Neural crest cell (in vitro differentiated cells): ENCODE results near the gene GRK5. TPM values are rescaled to one million over a fixed set of nuclear protein-coding genes. Genes with fewer than 3 reads are reported as not detected.

Experiments used
- DNase-seq: peaks from one replicate; pipeline ENCODE4 v3.0.0; 2021; ENCODE audit warnings: low read depth, mixed read lengths, low spot score
- H3K27ac Mint-ChIP-seq: one replicate; pipeline ENCODE4 v1.8.0; 2021; ENCODE audit warnings: mild to moderate bottlenecking, mixed read lengths; ENCODE audit not compliant: unreplicated experiment
- H3K27me3 Mint-ChIP-seq: 2 replicates; pipeline ENCODE4 v1.8.0; 2021; ENCODE audit warnings: low read depth, mild to moderate bottlenecking, mixed read lengths
- H3K36me3 Mint-ChIP-seq: 2 replicates; pipeline ENCODE4 v1.8.0; 2021; ENCODE audit warnings: low read depth, mild to moderate bottlenecking, mixed read lengths
- H3K4me1 Mint-ChIP-seq: 2 replicates; pipeline ENCODE4 v1.8.0; 2021; ENCODE audit warnings: mixed read lengths
- H3K4me3 Mint-ChIP-seq: one replicate; pipeline ENCODE4 v1.8.0; 2021; ENCODE audit warnings: mild to moderate bottlenecking, mixed read lengths
- H3K9me3 Mint-ChIP-seq: 2 replicates; pipeline ENCODE4 v1.8.0; 2021; ENCODE audit warnings: mixed read lengths
- CTCF ChIP-seq: fragments of 200-600 bp; sonication (generic); conservative IDR thresholded peaks from 2 replicates; pipeline ENCODE4 v1.5.0; 2021; ENCODE audit warnings: antibody characterized with exemption, mild to moderate bottlenecking
- total RNA-seq: library from RNA; stranded (reverse); gene quantifications from 2 replicates; pipeline ENCODE4 v1.2.1, GENCODE V29; 2021

GRK5 gene
- total RNA-seq, 1 donor from 2014 or later = 13.5 TPM

DNA sequence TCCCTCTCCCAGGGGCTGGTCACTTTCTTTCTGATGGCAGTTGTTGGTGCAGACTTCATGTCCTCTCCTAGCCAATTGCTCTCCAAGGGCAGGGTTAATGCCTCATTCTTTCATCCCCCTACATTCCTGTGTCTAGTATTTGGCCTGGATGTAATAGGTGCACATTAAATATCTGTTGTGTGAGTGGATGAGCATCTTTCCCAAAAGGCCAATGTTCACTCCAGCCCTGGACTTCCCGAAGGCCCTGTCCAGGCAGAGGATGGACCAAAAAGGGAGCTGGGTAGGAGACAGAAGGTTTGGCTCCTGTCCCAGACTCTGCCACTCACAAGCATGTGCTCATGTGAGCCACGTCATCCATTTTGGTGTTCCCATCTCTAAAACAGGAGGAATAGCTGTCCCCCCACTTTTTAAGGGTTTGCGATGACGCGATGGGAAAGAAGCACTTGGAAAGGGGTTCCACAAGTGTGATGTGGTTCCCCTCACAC lies 287.7 kb downstream of the GRK5 start:
- Mint-ChIP-seq H3K27me3 (no peaks in the 10 kb centered on the region), H3K9me3 (no peaks in the 10 kb centered on the region), H3K4me1 (peaks cover 15% of the 10 kb centered on the region), H3K4me3 (no peak overlapping the region), H3K27ac (no peak overlapping the region), H3K36me3 (no peaks in the 10 kb centered on the region)
- no peak for DNase-seq
- no peak for TF ChIP-seq CTCF

- DNase-seq = no peak
- H3K27ac Mint-ChIP-seq = no peak overlapping the region
- H3K27me3 Mint-ChIP-seq = no peaks in the 10 kb centered on the region
- no peaks in the 10 kb centered on the region for H3K9me3 Mint-ChIP-seq
- H3K4me1 Mint-ChIP-seq = peaks cover 20% of the 10 kb centered on the region
- no peak overlapping the region for H3K4me3 Mint-ChIP-seq
- no peaks in the 10 kb centered on the region for H3K36me3 Mint-ChIP-seq
- no peak for TF ChIP-seq CTCF
Observed at GRCh38 chr10:119495545-119495944, 288.2 kb downstream of the GRK5 start.

DNA sequence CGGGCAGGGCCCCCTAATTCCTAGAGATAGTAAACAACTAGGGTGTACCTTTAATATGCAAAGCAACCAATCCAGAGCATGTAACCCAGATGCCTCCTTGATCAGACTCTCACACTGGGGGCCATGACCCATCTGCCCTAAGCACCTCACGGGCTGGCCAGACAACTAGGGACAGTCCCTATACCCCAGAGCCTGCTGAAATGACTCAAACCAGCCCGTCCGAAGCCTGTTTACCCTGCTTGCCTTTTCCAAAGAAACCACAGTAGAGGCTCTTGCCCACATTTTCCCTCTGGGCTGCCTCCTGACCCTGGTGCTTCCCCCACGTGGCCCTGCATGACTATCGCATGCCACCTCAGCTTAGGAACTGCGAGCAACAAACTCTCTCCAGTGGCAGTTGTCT lies 288.9 kb downstream of the GRK5 start:
- H3K4me3 Mint-ChIP-seq = no peak overlapping the region
- H3K4me1 Mint-ChIP-seq = peaks cover 21% of the 10 kb centered on the region
- no peak overlapping the region for H3K27ac Mint-ChIP-seq
- H3K36me3 Mint-ChIP-seq = no peaks in the 10 kb centered on the region
- H3K9me3 Mint-ChIP-seq = no peaks in the 10 kb centered on the region
- no peak for DNase-seq
- H3K27me3 Mint-ChIP-seq = no peaks in the 10 kb centered on the region
- no peak for TF ChIP-seq CTCF

DNA sequence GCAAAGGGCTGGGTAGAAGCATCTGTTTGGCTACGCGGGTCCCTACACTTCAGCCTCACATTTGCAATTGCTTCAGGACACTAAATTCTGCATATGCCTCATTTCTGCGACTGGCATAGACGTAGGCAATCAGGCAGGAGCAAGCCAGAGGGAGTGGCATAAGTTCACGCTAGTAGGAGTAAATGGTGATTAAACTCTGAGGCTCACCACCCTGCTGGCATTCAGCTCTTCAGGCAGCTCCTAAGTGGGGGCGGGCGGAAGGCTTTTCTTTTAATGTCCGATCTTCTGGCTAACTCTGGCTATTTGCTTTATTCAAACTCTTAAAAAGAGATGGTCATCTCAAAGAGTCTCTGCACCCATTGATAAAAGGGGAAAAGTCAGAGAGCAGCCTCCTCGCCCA lies 289.9 kb downstream of the GRK5 start:
- no peaks in the 10 kb centered on the region for H3K27me3 Mint-ChIP-seq

DNA sequence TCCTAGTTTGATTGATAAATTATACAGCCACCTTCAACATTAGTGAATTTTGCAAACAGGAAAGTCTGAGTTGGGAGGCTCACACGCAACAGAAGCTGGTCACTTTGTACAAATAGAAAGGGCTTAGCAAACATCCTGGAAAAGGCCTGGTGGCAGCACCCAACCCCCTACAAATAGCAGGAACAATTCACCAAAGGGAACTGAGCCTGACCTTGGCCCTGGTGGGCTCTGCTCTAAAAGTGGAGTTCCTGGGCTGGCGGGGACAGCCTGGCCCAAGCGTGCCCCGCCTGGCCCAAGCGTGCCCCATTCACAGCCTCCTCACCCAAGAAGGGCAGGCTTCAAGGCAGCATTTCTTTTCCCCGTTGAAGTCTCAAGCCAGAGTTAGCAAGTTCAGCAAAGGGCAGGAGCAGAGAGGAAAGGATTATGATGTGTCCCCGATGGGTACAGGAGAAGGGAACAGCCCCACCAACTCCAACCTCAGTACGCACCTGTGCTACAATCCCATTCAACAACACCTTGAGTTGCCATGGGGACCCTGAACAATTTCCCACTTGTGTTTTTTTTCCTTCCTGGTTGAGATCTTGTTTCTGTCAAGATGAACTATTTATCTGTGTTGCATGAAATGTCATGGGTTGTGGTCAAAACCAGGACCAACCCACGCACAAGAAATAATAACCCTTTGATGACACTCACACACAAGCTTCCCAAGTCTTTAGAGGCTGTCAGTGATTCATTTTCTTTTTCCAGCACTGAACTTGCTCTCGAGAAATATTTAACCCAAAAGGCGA lies 291.7 kb downstream of the GRK5 start:
- Mint-ChIP-seq H3K27me3 (no peaks in the 10 kb centered on the region), H3K36me3 (no peaks in the 10 kb centered on the region), H3K4me1 (peaks cover 27% of the 10 kb centered on the region), H3K4me3 (no peak overlapping the region), H3K27ac (no peak overlapping the region), H3K9me3 (no peaks in the 10 kb centered on the region)
- DNase-seq = no peak
- no peak for TF ChIP-seq CTCF

More for the DNA sequence above, 289.9 kb downstream of the GRK5 start:
- Mint-ChIP-seq H3K36me3 (no peaks in the 10 kb centered on the region), H3K4me1 (peaks cover 26% of the 10 kb centered on the region), H3K4me3 (no peak overlapping the region), H3K27ac (no peak overlapping the region), H3K9me3 (no peaks in the 10 kb centered on the region)
- DNase-seq = no peak
- no peak for TF ChIP-seq CTCF
